CD4-positive, alpha-beta T cell treated with Interferon alpha-2 for 1 hour (primary cell): ENCODE data around the gene TBRG4.

Source experiments
- DNase-seq, 2 donors: peaks; one replicate each; pipeline ENCODE4 v3.0.0-alpha.2; 2020 to 2022

Gene TBRG4

DNA sequence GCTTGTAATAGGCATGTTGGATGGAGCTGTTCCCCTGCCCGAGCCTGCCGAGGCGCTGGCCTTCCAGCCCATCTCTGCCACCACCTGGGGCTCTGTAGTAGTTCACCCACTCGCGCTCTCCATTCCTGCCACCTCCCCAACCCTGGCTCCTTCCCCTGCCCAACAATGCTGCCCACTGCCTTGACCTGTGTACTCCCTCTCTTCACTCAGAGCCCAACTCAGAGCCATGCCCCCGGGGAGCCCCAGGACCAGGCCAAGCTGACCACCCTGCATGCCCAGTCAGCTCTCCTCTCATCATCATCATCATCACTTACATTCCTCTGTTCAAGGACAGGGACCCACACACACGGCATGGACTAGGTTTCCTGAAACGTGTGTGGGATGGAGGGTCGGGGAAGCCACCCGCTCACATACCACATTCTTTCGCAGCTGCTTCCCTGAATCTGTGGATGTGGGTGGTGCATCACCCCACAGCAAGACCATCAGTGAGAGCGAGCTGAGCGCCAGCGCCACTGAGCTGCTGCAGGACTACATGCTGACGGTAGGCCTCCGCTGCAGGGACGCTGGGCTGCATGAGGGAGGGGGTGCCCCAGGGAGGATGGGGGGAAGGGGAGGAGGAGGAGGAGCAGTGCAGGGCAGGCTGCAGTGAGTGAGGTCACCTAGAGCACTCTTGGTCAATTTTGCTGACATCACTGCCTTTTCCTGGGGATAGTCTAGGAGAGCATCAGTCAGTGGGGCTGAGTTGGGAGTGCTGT, 38.3 kb downstream of the TBRG4 start:
- no peak for DNase-seq

DNA sequence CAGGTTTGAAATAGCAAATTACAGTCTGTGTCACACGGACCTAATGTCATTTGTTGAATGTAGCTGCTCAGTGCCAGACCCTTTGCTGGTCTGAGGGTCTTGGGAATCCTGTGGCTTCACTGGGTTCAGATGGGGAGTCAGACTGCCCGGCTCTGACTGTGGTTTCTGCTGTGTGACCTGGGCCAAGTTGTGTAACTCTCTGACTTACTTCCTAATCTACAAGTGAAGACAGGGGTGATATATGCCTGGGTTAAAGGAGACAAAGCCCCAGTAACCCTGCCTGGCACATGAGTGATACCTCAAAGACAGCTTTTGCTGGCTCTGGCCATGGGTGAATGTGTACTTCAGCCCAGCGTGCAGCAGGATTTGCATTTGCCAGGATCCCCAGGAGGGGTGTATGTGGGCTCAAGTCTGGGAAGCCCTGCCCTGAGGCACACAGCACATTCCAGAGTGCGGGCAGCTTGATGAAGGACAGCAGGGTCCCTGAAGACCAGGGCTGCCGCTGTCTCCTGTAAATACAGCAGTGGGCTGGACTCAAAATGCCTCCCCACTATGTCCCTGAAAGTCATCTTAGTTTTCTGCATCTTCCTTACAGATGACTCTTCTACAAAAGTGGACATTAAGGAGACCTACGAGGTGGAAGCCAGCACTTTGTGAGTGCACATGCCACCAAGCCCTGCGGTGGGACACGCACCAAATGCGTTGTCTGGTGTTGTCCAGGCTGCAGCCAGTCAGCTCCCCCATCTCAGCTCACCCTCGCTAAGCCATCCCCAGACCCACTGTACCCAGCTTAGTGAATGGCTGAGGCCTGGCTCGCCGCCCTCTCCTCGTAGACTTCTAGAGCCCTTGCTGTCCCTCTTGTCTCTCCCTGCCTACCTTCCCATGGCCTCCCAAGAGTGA, 39.1 kb downstream of the TBRG4 start:
- no peak for DNase-seq

DNA sequence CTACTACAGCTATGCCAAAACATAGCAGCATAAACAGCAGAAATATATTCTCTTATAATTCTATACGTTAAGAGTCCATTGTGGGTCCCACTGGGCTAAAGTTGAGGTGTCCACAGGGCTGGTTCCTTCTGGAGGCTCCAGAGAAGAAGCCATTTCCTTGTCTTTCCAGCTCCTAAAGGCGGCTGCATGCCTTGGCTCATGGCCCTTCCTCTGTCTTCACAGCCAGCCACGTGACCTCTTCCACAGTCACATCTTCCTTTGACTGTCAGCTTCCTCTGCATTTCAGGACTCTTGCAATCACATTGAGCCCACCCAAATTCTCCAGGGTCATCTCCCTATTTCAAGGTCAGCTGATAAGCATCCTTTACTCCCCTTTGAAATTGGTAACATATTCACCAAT, 40.0 kb downstream of the TBRG4 start:
- DNase-seq, result no peak

DNA sequence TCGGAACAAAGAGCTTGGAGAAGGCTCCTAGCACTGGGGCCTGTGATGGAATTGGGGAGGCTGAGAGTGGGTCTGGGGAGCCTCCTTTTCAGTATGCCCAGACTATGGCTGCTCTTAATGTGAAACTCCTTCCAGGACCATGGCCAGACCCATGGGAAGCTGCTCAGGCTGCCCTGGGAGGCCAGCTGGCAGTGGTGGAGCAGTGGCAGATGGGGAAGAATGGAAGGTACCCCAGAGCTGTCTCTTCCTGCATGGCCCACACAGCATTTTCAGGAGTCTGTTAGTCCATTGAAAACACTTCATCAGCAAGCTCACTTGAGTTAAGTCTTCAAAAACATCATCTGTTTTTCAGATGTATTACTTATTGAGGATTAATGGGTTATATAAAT, 41.2 kb downstream of the TBRG4 start:
- DNase-seq, result no peak

DNA sequence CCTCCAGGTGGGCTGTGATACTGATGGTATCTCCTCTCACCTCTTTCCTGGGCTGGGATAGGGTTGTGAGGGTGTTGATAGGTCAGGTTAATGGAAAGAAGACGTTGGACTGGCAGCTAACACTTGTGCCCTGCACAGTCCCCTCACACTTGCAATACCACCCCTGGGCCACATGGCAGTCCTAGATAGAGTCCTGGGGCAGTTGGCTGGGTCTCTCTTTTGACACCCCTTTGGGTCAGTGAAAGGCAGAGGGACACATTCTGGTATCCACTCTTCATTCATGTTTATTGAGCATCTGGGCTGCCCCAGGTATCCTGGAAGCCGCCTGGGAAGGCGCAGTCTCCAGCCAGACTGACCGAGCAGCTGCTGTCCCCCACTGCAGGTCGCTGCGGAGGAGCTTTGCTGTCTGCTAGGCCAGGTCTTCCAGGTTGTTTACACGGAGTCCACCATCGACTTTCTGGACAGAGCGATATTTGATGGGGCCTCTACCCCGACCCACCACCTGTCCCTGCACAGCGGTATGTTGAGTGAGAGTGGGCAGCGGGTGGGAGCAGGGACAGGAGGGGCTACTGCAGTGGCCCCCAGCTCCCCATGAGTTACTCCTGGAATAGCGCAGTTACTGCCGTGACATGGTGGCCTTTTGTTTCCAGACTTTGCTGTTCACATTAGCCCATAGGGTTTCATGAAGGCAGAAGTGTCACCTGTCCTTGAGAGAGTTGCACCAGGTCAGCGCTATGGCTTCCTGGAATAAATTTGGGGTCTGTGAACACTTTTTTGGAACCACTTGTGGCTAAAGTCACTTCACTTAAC, 41.8 kb downstream of the TBRG4 start:
- no peak for DNase-seq

DNA sequence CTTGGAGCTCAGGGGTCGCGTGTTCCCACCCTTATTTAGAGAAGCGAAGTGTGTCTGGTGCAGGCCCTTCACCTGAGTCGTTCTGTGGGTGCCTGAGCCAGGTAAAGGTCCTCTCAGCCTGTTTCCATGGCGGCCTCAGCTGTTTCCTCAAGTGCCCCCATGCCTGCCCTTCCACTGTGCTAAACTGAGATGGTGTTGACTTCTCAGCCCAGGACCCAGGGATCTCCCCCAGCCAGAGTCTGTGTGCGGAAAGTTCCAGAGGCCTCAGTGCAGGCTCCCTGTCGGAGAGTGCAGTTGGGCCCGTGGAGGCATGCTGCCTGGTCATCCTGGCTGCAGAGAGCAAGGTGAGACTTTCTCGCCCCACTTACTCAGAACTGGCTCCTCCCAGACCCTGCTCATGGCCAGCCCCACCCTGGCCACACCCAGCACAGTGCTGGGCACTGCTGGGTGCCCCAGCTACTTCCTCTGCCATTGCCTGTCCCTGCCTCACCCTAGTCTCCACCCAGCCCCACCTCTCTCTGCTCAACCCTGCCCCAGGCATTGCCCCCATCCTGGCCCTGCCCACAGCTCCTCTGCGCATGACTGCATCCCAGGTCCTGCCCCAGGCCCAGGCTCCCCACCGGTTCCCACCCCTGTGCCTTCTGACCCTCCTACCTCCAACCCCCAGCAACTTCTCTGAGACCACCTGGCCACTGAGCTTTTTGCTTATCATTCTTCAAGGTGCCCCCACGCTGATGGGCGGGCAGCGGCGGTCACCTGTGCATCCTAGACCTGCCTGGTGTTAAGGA, 43.1 kb downstream of the TBRG4 start:
- DNase-seq, result no peak

DNA sequence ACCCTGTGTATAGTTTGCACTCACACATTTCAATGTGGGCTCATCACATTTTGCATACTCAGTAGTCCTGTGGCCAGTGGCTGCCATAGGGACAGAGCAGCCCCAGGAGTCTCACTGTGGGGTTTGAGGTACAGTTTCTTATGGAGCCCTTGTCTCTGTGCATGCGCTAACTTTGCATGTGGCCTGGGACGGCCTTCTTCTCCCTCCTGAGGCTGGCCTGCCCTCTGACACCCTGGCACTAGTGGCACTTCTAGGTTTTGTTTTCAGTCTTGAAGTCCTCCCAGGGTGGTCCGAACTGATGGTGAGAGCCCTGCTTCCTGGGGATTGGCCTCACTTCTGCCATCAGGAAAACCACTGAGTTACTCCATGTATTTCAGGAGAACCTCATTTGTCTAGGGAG, 43.9 kb downstream of the TBRG4 start:
- DNase-seq, result no peak

DNA sequence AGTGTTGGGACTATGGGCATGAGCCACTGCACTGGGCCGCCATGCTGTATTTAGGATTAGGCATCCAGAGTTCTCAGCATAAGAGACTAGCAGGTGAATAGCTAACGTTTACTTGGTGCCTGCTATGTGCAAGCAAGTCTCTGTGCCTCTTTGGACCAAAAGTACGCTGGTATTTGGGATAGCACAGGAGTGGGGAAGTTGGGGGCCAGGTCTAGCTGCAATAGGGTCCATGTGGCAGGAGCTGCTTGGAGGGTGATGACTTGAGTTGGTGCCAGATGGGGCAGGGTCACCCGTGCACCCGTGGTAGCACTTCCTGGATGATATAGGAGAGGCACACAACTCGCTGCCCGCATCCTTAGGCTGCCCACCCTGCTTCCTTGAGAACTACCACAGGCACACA, 45.1 kb downstream of the TBRG4 start:
- DNase-seq, result peak in 1 of 2 donors; percentile 0

DNA sequence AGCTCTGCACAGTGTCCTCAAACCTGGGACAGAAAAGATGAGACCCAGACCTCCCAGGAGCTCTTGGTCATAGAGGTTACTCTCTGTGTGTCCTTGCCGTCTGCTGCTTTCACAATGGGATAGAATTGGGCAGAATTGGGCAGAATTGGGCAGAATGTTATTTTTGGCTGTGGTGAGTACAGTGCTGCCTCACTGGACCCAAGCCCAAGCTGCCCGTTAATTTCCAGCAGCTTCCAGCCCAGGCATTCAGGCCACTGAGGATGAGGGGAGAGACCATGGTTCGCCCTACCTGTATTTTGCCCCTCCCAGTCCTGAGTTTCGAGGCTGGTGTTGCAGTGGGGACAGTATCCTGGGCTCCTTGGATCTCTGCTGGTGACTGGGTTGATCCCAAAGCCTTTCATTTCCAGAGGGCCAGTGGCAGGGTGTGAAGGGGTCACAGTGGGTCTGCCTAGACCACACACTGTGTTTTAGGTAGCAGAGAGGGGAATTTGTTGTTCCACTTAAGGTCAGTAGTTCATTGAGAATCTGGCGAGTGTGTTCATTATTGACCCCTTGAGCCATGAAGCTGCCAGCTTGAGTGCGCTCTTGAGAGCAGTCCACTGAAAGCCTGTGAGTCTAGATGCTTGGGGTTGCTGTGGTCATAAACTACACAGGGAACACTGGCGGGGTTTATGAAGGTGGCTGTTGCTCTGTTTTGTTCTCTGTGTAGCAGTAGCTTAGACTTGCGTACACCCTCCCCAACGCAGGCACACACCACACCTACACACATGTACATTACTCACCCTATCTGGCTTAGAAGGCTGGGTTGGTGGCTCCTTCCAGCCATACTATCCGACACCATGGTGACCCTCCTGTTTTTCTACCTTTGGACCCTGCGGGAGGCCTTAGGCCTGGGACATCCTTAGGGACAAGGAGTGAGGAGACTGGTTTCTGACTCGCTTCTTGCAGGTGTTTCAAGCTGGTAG, 46.2 kb downstream of the TBRG4 start:
- DNase-seq, result peak in 1 of 2 donors; percentile 0

DNA sequence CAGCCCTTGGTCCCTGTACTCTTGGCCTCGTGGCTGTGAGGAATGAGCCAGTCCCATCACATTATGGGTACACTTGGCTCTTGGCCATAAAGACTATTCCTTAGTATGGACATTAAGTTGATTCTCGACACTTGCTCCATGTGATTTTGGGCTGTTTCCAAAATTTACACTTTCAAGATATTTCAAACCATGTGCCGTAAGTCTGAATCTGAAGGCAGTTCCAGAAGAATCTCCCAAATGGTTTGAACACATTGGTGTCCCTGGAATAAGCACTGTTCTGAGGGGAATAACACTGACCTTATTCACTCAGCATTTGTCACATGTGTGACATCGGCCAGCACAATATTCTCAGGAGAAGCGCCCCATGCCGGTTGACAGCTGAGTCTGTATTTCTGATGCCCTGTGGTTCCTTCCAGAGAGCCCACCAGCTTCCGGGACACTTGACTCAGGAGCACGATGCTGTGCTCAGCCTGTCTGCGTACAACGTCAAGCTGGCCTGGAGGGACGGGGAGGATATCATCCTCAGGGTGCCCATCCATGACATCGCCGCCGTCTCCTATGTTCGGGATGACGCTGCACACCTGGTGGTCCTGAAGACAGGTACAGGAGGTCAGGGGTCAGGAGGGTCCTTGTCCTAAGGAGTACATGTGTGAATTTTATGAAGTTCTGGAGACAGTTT, 47.3 kb downstream of the TBRG4 start:
- DNase-seq, result peak in 1 of 2 donors; percentile 0

DNA sequence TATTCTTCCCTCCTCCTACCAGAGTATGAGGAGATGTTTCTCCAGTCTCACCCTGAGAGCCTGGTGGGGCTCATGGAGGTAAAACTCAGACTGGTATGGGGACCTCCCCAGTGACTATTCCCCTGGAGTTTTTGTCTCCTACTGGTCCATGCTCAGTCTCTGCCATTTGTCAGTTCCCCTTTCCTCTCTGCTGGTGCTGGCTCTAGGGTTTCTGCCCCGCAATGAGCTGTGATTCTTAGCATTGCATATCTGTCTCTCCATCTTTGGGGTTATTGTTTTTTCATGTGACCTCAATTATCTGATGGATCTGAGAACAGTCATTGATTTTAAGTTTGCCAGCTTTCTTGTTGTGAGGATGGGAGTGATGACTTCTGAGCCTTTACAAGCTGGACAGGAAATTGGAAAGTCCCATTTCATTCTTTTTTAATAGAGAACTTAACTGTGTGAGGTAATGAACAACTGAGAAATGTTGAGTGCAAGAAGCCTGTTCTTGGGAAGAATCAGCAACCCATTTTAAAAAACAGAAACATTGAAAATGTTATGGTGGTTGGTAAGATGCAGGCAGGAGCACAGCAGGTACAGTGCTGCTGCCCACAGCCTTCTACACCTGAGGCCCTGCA, 49.6 kb downstream of the TBRG4 start:
- DNase-seq, result no peak

DNA sequence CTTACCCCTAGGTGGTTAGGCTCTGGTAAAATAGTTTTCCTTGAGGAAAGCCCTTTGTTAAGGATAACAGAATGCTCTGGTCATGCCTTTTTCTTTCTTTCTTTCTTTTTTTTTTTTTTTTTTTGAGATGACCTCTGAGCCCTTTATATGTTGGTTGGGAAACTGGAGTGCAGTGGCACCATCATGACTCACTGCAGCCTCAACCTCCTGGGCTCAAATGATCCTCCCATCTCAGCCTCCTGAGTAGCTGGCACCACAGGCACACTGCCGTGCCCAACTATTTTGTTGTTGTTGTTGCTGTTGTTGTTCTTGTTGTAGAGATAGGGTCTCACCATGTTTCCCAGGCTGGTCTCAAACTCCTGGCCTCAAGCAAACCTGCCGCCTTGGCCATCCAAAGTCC, 50.1 kb downstream of the TBRG4 start:
- DNase-seq, result no peak

DNA sequence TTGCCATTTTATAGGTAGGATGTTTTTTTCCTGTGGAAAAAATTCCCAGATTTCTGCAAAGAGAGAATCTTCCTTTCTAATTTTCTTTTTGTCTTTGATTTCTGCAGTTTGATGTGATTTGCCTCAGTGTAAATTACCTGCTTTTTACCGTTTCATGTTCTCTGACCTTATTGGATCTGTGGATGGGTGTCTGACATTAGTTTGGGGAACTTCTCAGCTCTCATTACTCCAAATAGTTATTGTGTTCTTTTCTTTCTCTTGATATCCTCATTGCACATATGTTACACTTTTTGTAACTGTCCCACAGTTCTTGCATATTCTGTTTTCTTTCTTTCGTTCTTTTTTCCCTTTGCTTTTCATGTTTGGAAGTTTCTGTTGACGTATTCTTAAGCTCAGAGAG, 51.2 kb downstream of the TBRG4 start:
- no peak for DNase-seq

DNA sequence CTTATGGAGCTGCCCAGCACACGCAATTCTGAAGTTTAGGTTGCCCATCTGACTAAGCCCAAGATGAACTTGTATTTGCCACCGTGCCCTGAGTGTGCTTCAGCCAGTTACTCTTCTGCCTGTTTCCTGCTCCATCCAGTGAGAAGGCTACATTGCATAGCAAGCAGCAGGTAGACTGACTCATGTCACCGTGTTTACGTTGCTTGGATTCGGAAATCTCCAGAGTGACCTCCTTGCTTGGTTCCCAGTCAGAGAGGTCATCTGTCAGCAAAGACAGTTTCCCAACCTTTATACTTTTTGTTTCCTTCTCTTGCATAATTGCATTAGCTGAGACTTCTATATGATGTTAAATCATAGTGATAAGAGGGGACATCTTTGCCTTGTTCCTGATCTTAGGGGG, 53.6 kb downstream of the TBRG4 start:
- DNase-seq, result no peak

DNA sequence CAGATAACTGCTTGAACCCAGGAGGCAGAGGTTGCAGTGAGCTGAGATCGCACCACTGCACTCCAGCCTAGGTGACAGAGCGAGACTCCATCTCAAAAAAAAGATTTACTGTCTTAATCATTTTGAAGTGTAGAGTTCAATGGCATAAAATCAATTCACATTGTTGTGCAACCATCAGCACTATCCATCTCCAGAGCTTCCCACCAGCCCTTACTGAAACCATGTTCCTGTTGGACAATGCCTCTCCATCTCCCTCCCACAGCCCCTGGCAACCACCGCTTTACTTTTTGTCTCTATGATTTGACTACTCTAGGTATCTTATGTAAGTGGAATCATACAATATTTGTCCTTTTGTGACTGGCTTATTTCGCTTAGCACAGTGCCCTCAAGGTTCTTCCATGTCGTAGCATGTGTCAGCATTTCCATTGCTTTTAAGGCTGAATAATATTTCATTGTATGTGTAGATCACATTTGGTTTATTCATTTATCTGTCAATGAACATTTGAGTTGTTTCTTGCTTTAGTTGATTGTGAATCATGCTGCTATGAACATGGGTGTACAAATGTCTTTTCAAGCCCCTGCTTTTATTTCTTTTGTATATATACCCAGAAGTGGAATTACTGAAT, 55.8 kb downstream of the TBRG4 start:
- no peak for DNase-seq

DNA sequence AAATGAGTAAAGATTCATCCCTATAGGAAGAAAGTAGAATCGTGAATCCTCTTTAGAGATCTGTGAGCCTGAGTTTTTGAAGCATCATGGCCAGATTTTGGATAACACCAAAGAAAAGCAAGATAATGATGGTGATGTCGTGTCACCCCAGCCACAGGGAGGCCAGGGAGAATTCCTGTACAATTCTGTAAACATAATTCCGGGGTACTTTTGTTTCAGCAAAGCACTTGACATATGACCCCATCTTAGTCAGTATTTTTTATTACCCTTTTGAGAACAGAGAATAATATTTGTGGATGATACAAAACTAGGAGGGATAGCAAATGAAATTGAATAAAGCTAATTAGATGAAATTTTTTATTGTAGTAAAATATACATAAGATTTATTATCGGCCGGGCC, 56.5 kb downstream of the TBRG4 start:
- DNase-seq, result no peak

DNA sequence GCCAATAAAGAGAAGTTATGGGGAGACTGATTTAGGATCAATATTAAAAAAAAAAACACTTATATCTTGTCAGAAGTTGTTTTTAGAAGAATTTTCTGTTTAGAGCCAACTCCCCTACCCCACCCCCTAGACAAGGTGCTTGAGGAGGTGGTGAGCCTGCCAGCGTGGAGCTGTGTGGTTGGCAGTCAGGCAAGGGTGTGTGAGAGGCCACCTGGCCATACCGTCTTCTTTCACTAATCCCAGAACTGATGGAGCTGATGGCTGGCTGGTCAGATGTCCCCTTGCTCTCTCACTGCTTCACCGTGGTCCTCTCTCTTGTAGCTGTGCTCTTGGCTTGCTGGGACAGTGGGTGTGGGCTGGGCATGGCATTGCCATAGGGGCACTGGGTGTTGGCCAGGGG, 57.1 kb downstream of the TBRG4 start:
- DNase-seq, result no peak

DNA sequence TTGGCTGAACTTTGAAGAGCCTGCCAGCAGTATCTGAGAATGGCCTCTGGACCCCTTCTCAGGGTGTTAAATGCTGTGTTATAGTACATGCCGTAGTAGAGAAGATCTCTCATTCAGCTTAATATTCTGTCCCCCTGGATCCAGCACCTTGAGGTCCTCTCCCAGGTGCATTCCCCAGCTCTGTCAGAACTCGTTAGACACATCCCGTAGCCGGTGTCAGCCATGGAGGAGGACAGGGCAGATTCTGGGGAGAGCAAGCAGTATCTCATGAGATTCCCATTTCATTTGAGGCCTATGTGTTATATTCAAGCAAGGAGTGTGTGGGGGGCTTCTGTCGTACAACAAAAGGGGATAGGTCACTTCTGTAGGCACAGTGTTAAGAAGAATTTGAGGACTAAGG, 57.6 kb downstream of the TBRG4 start:
- DNase-seq, result no peak

DNA sequence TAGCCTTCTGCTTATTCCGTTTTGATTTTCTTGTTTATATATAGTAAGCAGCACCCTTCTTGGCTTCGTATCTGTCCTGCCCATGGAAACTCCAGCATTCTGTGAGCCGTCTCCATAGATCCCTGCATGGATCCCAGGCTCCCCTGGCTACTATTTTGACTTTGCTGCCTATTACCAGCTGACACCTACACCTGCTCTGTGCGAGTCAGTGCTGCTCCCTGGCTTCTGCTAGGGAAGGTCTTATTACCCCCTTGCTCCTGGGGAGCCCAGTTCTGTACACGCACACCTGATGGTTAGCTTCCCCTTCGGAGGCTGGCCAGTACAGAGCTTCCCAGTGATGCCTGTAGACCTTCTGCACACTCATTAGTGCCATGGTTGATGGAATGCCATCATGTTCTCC, 58.1 kb downstream of the TBRG4 start:
- no peak for DNase-seq

DNA sequence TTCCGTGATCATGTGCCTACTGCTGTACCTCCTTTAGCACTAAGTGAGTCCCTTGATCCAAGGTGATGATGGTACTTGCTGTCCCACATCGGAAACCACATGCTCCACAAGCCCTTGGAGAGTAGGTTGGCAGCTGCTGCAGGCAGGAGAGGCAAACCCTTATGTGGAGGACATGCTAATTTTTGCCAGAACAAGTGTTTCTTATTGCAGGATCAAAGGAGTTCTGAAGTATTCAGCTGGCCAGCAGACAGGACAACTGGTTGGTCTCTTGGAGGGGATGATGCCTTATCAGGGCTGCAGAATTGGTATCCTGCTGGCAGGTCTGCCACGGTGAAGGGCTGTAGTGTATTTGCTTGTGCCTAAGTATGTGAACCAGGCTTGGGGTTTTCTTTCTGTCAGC, 59.5 kb downstream of the TBRG4 start:
- no peak for DNase-seq
